Transverse colon (tissue), 4 donors: ENCODE measurements around the gene PNPLA2. TPM values are rescaled to one million over a fixed set of nuclear protein-coding genes. Genes with fewer than 3 reads are reported as not detected.

ENCODE experiments used
- DNase-seq: peaks from one replicate; pipeline ENCODE4 v3.0.0-alpha.2; 2019
- H3K27ac ChIP-seq, 4 donors: fragments of 200-600 bp; sonication (generic); 2 replicates each; pipeline ENCODE4 v1.5.1; 2016 to 2018; ENCODE audit warnings: inconsistent platforms in 4 of 4
- H3K27me3 ChIP-seq: fragments of 200-600 bp; sonication (generic); 2 replicates; pipeline ENCODE4 v1.5.1; 2017; ENCODE audit warnings: inconsistent platforms
- H3K36me3 ChIP-seq, 4 donors: fragments of 200-600 bp; sonication (generic); 2 replicates each; pipeline ENCODE4 v1.5.1; 2017 to 2019; ENCODE audit warnings: inconsistent platforms in 4 of 4
- H3K4me1 ChIP-seq, 4 donors: fragments of 200-600 bp; sonication (generic); 2 replicates each; pipeline ENCODE4 v1.5.1; 2017 to 2020; ENCODE audit warnings: inconsistent platforms in 4 of 4
- H3K4me3 ChIP-seq, 4 donors: fragments of 200-600 bp; sonication (generic); 1 replicate in 1 of 4; 2 replicates in 3 of 4; pipeline versions ENCODE4 v1.5.1 to v1.6.1; 2017 to 2019; ENCODE audit warnings: inconsistent platforms in 4 of 4
- H3K9me3 ChIP-seq, 2 donors: fragments of 200-600 bp; sonication (generic); 2 replicates each; pipeline ENCODE4 v1.5.1; 2017 to 2019; ENCODE audit warnings: inconsistent platforms in 2 of 2
- CTCF ChIP-seq, 5 experiments: fragments of 200-600 bp in 3 of 5; fragments of 450-650 bp in 2 of 5; sonication (generic) in 3 of 5; IDR thresholded peaks; 1 replicate in 2 of 5; 2 replicates in 3 of 5; pipeline ENCODE4 v1.5.1; 2016 to 2017; ENCODE audit warnings: antibody characterized with exemption in 5 of 5, inconsistent platforms in 3 of 5, mild to moderate bottlenecking in 2 of 5, moderate library complexity in 1 of 5
- EP300 ChIP-seq: sonication (generic); formaldehyde crosslinking; IDR thresholded peaks from one replicate; pipeline ENCODE4 v1.6.1; 2017; ENCODE audit warnings: antibody characterized with exemption, low read depth
- POLR2A ChIP-seq: fragments of 450-650 bp; IDR thresholded peaks from one replicate; pipeline ENCODE4 v1.6.1; 2016; ENCODE audit warnings: antibody characterized with exemption, mild to moderate bottlenecking, moderate library complexity
- POLR2AphosphoS5 ChIP-seq, 3 donors: sonication (generic); formaldehyde crosslinking; IDR thresholded peaks; one replicate each; pipeline ENCODE4 v1.6.1; 2016; ENCODE audit warnings: antibody characterized with exemption in 3 of 3
- WGBS, 2 donors: methylation state at CpG; one replicate each; pipeline ENCODE4 v1.1.5; 2018; ENCODE audit warnings: low coverage in 1 of 2; 5-methylcytosine and 5-hydroxymethylcytosine counted together
- in situ Hi-C, 4 donors: fragments of 200-750 bp; cut with MboI; loops; one replicate each; pipeline versions ENCODE4 v1.15.0 to v1.15.1; 2017; ENCODE audit warnings: low sequenced_read_pairs in 3 of 4, low pct_ligation_motif_present in 1 of 4, low pct_unique_long_range_greater_than_20kb in 1 of 4
- intact Hi-C: fragments of 100-400 bp; cut with DNase I; formaldehyde crosslinking; loops from one replicate; pipeline ENCODE4 v1.15.1; 2023; ENCODE audit warnings: low total_unique reads
- total RNA-seq, 4 donors: library from RNA; depleted of rRNA; stranded (reverse); fragments of >200 nt; gene quantifications; one replicate each; pipeline ENCODE4 v1.1.0, GENCODE V29; 2016

PNPLA2 gene
- total RNA-seq, 4 donors from 2014 or later: 61.7 to 821 (median 134) TPM

- H3K4me3 ChIP-seq: no peak overlapping the region
- H3K27me3 ChIP-seq: peaks cover 25% of the 10 kb centered on the region
- H3K36me3 ChIP-seq: no peaks in the 10 kb centered on the region
- H3K9me3 ChIP-seq: no peaks in the 10 kb centered on the region
- in situ Hi-C loops (no loop called here), intact Hi-C loops (no loop called here)
- WGBS, 2 donors: 76% methylated on average over 18 of the region's 18 CpGs; no CpG with 5 or more reads in 1 of the 2 donors
- H3K27ac ChIP-seq: no peak overlapping the region
- TF ChIP-seq CTCF (IDR thresholded peaks at IDR 0.05) (no peak), EP300 (no peak), POLR2AphosphoS5 (IDR thresholded peaks at IDR 0.05) (no peak), POLR2A (no peak)
- H3K4me1 ChIP-seq: peaks cover 9 to 23% (median 17%) of the 10 kb centered on the region in 4 donors
- DNase-seq: no peak
These were observed 27.8 kb upstream of the PNPLA2 start for GRCh38 chr11:790721-791564.

- DNase-seq: no peak
- H3K27me3 ChIP-seq: peaks cover 25% of the 10 kb centered on the region
- H3K4me3 ChIP-seq: no peak overlapping the region
- H3K9me3 ChIP-seq: no peaks in the 10 kb centered on the region
- H3K36me3 ChIP-seq: no peaks in the 10 kb centered on the region
- TF ChIP-seq POLR2AphosphoS5 (IDR thresholded peaks at IDR 0.05): no peak
- intact Hi-C loops (no loop called here), in situ Hi-C loops (no loop called here)
- WGBS, 2 donors: 91 to 93% methylated on average over 3 to 46 of the region's 49 CpGs
- no peak overlapping the region for H3K27ac ChIP-seq
- peaks cover 14 to 32% (median 24%) of the 10 kb centered on the region in 4 donors for H3K4me1 ChIP-seq
These were observed 26.8 kb upstream of the PNPLA2 start for GRCh38 chr11:791658-792534.

- in situ Hi-C loops: no loop called here
- Histone ChIP-seq H3K27me3 (peaks cover 25% of the 10 kb centered on the region), H3K4me1 (peaks cover 16 to 38% (median 28%) of the 10 kb centered on the region in 4 donors), H3K9me3 (no peaks in the 10 kb centered on the region), H3K27ac (no peak overlapping the region), H3K4me3 (no peak overlapping the region), H3K36me3 (no peaks in the 10 kb centered on the region)
- intact Hi-C loops: no loop called here
- DNase-seq: no peak
- TF ChIP-seq EP300 (no peak), CTCF (IDR thresholded peaks at IDR 0.05) (no peak), POLR2AphosphoS5 (IDR thresholded peaks at IDR 0.05) (no peak), POLR2A (no peak)
- WGBS, 2 donors: 94% methylated on average over 15 of the region's 15 CpGs; no CpG with 5 or more reads in 1 of the 2 donors
These were observed 26.2 kb upstream of the PNPLA2 start for GRCh38 chr11:792535-792821.

- peaks cover 16 to 38% (median 28%) of the 10 kb centered on the region in 4 donors for H3K4me1 ChIP-seq
- WGBS, 2 donors: 82% methylated on average over 10 of the region's 13 CpGs; no CpG with 5 or more reads in 1 of the 2 donors
These were observed 25.8 kb upstream of the PNPLA2 start for GRCh38 chr11:792873-793272.

More at GRCh38 chr11:792873-793272, 25.8 kb upstream of the PNPLA2 start:
- no peak for TF ChIP-seq POLR2AphosphoS5 (IDR thresholded peaks at IDR 0.05)
- TF ChIP-seq EP300: no peak
- TF ChIP-seq CTCF (IDR thresholded peaks at IDR 0.05): no peak
- TF ChIP-seq POLR2A: no peak
- in situ Hi-C loops (no loop called here), intact Hi-C loops (no loop called here)
- Histone ChIP-seq H3K27ac (no peak overlapping the region), H3K27me3 (peaks cover 25% of the 10 kb centered on the region), H3K36me3 (no peaks in the 10 kb centered on the region), H3K9me3 (no peaks in the 10 kb centered on the region), H3K4me3 (no peak overlapping the region)
- no peak for DNase-seq
